HG03565 (cell line): ENCODE measurements around the gene WFDC10B.
"Not testable (repeated sequence)": the region's sequence is repeated elsewhere in the genome, so short reads cannot be mapped to it uniquely, and the experiment has no call there.

ENCODE experiments used
- ATAC-seq: cut with Tn5 transposase; IDR thresholded peaks from one replicate; pipeline ENCODE4 v1.9.1; 2021; ENCODE audit warnings: mild to moderate bottlenecking, moderate library complexity; ENCODE audit not compliant: unreplicated experiment

The WFDC10B gene

DNA sequence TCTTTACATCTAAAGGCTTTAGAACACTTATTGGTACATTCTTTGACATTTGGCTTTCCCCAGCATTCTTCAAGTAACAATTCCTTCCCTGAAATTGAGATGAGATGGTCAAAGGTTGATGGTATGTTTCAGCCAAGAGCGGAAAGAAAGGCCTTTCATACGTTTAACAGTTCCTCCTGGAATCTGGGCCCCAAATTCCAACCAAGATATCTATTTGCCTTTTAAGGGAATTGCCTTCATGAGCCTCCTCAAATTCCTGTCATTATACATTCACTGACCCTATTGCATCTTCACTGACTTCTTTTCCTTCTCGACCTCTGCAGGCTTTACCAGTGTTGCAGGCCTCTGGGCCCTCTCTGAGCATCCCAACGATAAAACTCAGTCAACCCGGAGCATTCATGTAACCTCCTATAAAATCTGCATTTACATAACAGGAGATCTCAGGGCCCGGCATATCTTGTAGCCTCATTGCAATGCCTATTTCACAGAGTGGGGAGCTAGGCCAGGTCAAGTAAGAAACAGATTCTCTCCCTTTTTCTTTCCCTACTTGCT, 55.4 kb downstream of the WFDC10B start:
- no peak for ATAC-seq

DNA sequence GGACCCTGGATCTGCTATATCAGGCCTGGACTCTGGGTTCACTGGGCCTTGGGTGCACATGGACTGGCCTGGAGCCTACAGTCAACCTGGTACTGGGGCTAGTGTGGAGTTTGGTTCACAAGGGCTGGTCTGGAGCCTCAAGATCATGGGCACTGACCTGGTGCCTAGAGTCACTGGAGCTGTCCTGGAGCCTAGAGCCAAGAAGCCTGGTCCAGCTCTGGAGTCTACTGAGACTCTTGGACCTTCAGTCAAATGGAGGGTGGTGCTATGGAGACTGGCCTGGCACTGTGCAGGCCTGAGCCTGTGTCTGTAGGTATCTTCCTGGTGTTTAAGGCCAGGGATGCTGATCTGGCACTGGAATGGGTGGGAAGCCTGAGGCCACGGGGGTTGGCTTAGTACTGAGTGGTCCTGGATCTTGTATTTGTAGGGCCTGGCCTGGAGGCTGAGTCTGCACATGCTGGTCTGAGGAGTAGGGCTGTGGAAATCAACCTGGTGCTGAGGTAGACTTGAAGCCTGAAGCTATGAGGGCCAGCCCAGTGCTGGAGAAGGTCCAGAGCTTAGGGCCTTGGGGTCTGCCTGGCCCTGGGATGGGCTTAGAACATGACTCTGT, 57.3 kb downstream of the WFDC10B start:
- ATAC-seq, result no peak

GRCh38 chr20:45646875-45647274, 57.9 kb downstream of the WFDC10B start:
- no peak for ATAC-seq

- ATAC-seq, result not testable (repeated sequence)
Observed at GRCh38 chr20:45645869-45646268, 59.0 kb downstream of the WFDC10B start.

DNA sequence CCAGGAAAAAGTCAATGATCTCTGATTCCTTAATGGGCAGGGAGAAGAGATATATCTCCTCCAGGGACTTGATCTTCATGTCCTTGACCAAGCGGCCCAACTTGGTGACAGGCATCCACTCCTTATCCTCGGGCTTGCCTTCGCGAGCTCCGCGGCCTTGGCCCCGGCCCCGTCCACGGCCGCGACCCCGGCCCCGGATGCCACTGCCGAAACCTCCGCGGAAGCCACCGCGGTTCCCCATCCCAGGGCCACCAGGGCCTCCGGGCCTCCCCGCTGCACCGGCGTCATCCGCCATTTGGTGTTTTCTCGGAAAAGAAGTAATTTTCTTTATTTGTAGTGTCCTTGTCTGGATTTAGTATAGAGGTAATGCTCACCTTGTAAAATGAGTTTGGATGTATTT, 63.7 kb downstream of the WFDC10B start:
- not testable (repeated sequence) for ATAC-seq

GRCh38 chr20:45639687-45640086, 65.1 kb downstream of the WFDC10B start:
- no peak for ATAC-seq

- ATAC-seq, result no peak
Observed at GRCh38 chr20:45636513-45636912, 68.3 kb downstream of the WFDC10B start.
